ENCODE measurements around the gene GOLGA7B.
"Not testable (repeated sequence)": the region's sequence is repeated elsewhere in the genome, so short reads cannot be mapped to it uniquely, and the experiment has no call there.

Gene GOLGA7B

GRCh38 chr10:97842656-97843280 is 6.9 kb upstream of the GOLGA7B start:
- Mint-ChIP-seq H3K4me1 (peaks cover 15% of the 10 kb centered on the region), H3K9me3 (no peaks in the 10 kb centered on the region), H3K36me3 (ENCODE audit: insufficient read depth) (peaks cover 5% of the 10 kb centered on the region), H3K4me3 (no peak overlapping the region), H3K27ac (ENCODE audit: low read depth) (no peak overlapping the region), H3K27me3 (no peaks in the 10 kb centered on the region)
- no peak for DNase-seq (ENCODE audit: low spot score in 2 of 2)
- no peak for ATAC-seq (replicated peaks; ENCODE audit: extremely low read depth, poor library complexity, severe bottlenecking)

- no peaks in the 10 kb centered on the region for H3K27me3 Mint-ChIP-seq
- H3K27ac Mint-ChIP-seq (ENCODE audit: low read depth), result no peak overlapping the region
- H3K4me1 Mint-ChIP-seq, result peaks cover 15% of the 10 kb centered on the region
- no peak overlapping the region for H3K4me3 Mint-ChIP-seq
- DNase-seq (ENCODE audit: low spot score in 2 of 2) (no peak), ATAC-seq (replicated peaks; ENCODE audit: extremely low read depth, poor library complexity, severe bottlenecking) (no peak)
- no peaks in the 10 kb centered on the region for H3K9me3 Mint-ChIP-seq
- peaks cover 5% of the 10 kb centered on the region for H3K36me3 Mint-ChIP-seq (ENCODE audit: insufficient read depth)
These were observed 6.4 kb upstream of the GOLGA7B start for GRCh38 chr10:97843281-97843671.

- not testable (repeated sequence) for H3K36me3 Mint-ChIP-seq (ENCODE audit: insufficient read depth); H3K27ac Mint-ChIP-seq (ENCODE audit: low read depth); H3K4me3 Mint-ChIP-seq; DNase-seq (ENCODE audit: low spot score in 2 of 2); H3K27me3 Mint-ChIP-seq; ATAC-seq (replicated peaks; ENCODE audit: extremely low read depth, poor library complexity, severe bottlenecking); H3K9me3 Mint-ChIP-seq
- peaks cover 18% of the 10 kb centered on the region for H3K4me1 Mint-ChIP-seq
These were observed 5.7 kb upstream of the GOLGA7B start for GRCh38 chr10:97843972-97844371.

- ATAC-seq (replicated peaks; ENCODE audit: extremely low read depth, poor library complexity, severe bottlenecking) (no peak), DNase-seq (ENCODE audit: low spot score in 2 of 2) (no peak)
- Mint-ChIP-seq H3K4me3 (no peak overlapping the region), H3K27ac (ENCODE audit: low read depth) (no peak overlapping the region), H3K9me3 (no peaks in the 10 kb centered on the region), H3K36me3 (ENCODE audit: insufficient read depth) (peaks cover 5% of the 10 kb centered on the region), H3K4me1 (peaks cover 23% of the 10 kb centered on the region), H3K27me3 (no peaks in the 10 kb centered on the region)
These were observed 5.0 kb upstream of the GOLGA7B start for GRCh38 chr10:97844678-97845077.

GRCh38 chr10:97849103-97849686 is 448 bp upstream of the GOLGA7B start:
- H3K27ac Mint-ChIP-seq (ENCODE audit: low read depth), result peak overlapping the region; percentile 22
- peaks cover 37% of the 10 kb centered on the region for H3K4me1 Mint-ChIP-seq
- H3K36me3 Mint-ChIP-seq (ENCODE audit: insufficient read depth), result peaks cover 3% of the 10 kb centered on the region
- H3K9me3 Mint-ChIP-seq, result no peaks in the 10 kb centered on the region
- ATAC-seq (replicated peaks; ENCODE audit: extremely low read depth, poor library complexity, severe bottlenecking) (peak; percentile 19), DNase-seq (ENCODE audit: low spot score in 2 of 2) (no peak)
- H3K4me3 Mint-ChIP-seq, result peak overlapping the region; percentile 82
- no peaks in the 10 kb centered on the region for H3K27me3 Mint-ChIP-seq

GRCh38 chr10:97850446-97850845 is 803 bp downstream of the GOLGA7B start:
- H3K27ac Mint-ChIP-seq (ENCODE audit: low read depth), result peak overlapping the region; percentile 29

GRCh38 chr10:97851341-97852001 is 1.8 kb downstream of the GOLGA7B start:
- Mint-ChIP-seq H3K4me3 (peak overlapping the region; percentile 82), H3K27me3 (no peaks in the 10 kb centered on the region), H3K36me3 (ENCODE audit: insufficient read depth) (peaks cover 3% of the 10 kb centered on the region), H3K27ac (ENCODE audit: low read depth) (no peak overlapping the region), H3K9me3 (no peaks in the 10 kb centered on the region), H3K4me1 (peaks cover 37% of the 10 kb centered on the region)
- ATAC-seq (replicated peaks; ENCODE audit: extremely low read depth, poor library complexity, severe bottlenecking) (peak; percentile 54), DNase-seq (ENCODE audit: low spot score in 2 of 2) (no peak)

More at GRCh38 chr10:97850446-97850845, 803 bp downstream of the GOLGA7B start:
- H3K27me3 Mint-ChIP-seq, result no peaks in the 10 kb centered on the region
- H3K4me1 Mint-ChIP-seq, result peaks cover 37% of the 10 kb centered on the region
- peak overlapping the region; percentile 82 for H3K4me3 Mint-ChIP-seq
- DNase-seq (ENCODE audit: low spot score in 2 of 2) (no peak), ATAC-seq (replicated peaks; ENCODE audit: extremely low read depth, poor library complexity, severe bottlenecking) (peak; percentile 11)
- H3K36me3 Mint-ChIP-seq (ENCODE audit: insufficient read depth), result peaks cover 3% of the 10 kb centered on the region
- H3K9me3 Mint-ChIP-seq, result no peaks in the 10 kb centered on the region

- no peaks in the 10 kb centered on the region for H3K27me3 Mint-ChIP-seq
- peaks cover 1% of the 10 kb centered on the region for H3K36me3 Mint-ChIP-seq (ENCODE audit: insufficient read depth)
- peak overlapping the region; percentile 82 for H3K4me3 Mint-ChIP-seq
- peaks cover 37% of the 10 kb centered on the region for H3K4me1 Mint-ChIP-seq
- no peak overlapping the region for H3K27ac Mint-ChIP-seq (ENCODE audit: low read depth)
- DNase-seq (ENCODE audit: low spot score in 2 of 2) (no peak), ATAC-seq (replicated peaks; ENCODE audit: extremely low read depth, poor library complexity, severe bottlenecking) (no peak)
- no peaks in the 10 kb centered on the region for H3K9me3 Mint-ChIP-seq
These were observed 2.6 kb downstream of the GOLGA7B start for GRCh38 chr10:97852277-97852676.

GRCh38 chr10:97852840-97853405 is 3.3 kb downstream of the GOLGA7B start:
- H3K27ac Mint-ChIP-seq (ENCODE audit: low read depth), result no peak overlapping the region
- H3K4me3 Mint-ChIP-seq, result no peak overlapping the region
- H3K9me3 Mint-ChIP-seq, result no peaks in the 10 kb centered on the region
- no peak for DNase-seq (ENCODE audit: low spot score in 2 of 2)
- H3K4me1 Mint-ChIP-seq, result peaks cover 40% of the 10 kb centered on the region
- ATAC-seq (replicated peaks; ENCODE audit: extremely low read depth, poor library complexity, severe bottlenecking), result no peak
- peaks cover 1% of the 10 kb centered on the region for H3K36me3 Mint-ChIP-seq (ENCODE audit: insufficient read depth)
- no peaks in the 10 kb centered on the region for H3K27me3 Mint-ChIP-seq

- Mint-ChIP-seq H3K27ac (ENCODE audit: low read depth) (no peak overlapping the region), H3K9me3 (no peaks in the 10 kb centered on the region), H3K36me3 (ENCODE audit: insufficient read depth) (peaks cover 1% of the 10 kb centered on the region), H3K4me3 (no peak overlapping the region), H3K4me1 (peaks cover 39% of the 10 kb centered on the region), H3K27me3 (no peaks in the 10 kb centered on the region)
- DNase-seq (ENCODE audit: low spot score in 2 of 2) (no peak), ATAC-seq (replicated peaks; ENCODE audit: extremely low read depth, poor library complexity, severe bottlenecking) (no peak)
These were observed 5.1 kb downstream of the GOLGA7B start for GRCh38 chr10:97854743-97855142.

GRCh38 chr10:97858001-97858439 is 8.4 kb downstream of the GOLGA7B start:
- Mint-ChIP-seq H3K27ac (ENCODE audit: low read depth) (peak overlapping the region; percentile 9), H3K4me3 (no peak overlapping the region), H3K27me3 (no peaks in the 10 kb centered on the region), H3K4me1 (peaks cover 11% of the 10 kb centered on the region), H3K9me3 (no peaks in the 10 kb centered on the region), H3K36me3 (ENCODE audit: insufficient read depth) (peaks cover 3% of the 10 kb centered on the region)
- ATAC-seq (replicated peaks; ENCODE audit: extremely low read depth, poor library complexity, severe bottlenecking) (no peak), DNase-seq (ENCODE audit: low spot score in 2 of 2) (no peak)

- no peak overlapping the region for H3K4me3 Mint-ChIP-seq
- H3K27ac Mint-ChIP-seq (ENCODE audit: low read depth), result no peak overlapping the region
- H3K9me3 Mint-ChIP-seq, result no peaks in the 10 kb centered on the region
- no peaks in the 10 kb centered on the region for H3K27me3 Mint-ChIP-seq
- ATAC-seq (replicated peaks; ENCODE audit: extremely low read depth, poor library complexity, severe bottlenecking), result no peak
- H3K36me3 Mint-ChIP-seq (ENCODE audit: insufficient read depth), result peaks cover 3% of the 10 kb centered on the region
- DNase-seq (ENCODE audit: low spot score in 2 of 2), result no peak
- peaks cover 10% of the 10 kb centered on the region for H3K4me1 Mint-ChIP-seq
These were observed 11.6 kb downstream of the GOLGA7B start for GRCh38 chr10:97861097-97861750.
